Measurements from ENCODE around the gene CD96. TPM values are rescaled to one million over a fixed set of nuclear protein-coding genes. Genes with fewer than 3 reads are reported as not detected.

The CD96 gene
- polyA plus RNA-seq, 1 donor from 2014 or later: not detected

DNA sequence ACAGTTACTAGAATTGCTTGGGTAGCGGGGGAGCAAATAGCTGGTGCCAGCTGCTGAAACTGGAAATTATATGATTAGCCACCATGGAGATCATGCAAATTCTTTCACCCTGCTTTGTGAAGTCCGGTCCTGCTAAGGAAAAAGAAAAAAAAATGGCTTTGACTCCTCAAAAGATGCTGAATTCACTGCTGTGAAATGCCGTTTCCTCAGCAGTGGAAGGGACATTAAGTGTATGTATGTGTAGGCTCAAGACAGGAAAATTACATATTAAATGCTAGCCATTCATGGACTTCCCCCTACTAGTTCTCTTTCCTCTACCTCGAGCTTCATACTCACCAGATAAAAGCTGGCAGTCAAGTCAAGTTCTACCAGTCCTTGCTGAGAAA, 135.0 kb downstream of the CD96 start:
- no peaks in the 10 kb centered on the region for H3K36me3 ChIP-seq (ENCODE audit: insufficient read depth, low read length)
- no peaks in the 10 kb centered on the region for H4K20me1 ChIP-seq (ENCODE audit: insufficient read depth)
- H3F3A ChIP-seq (ENCODE audit: insufficient read depth, low read length, poor library complexity, severe bottlenecking): no peaks in the 10 kb centered on the region
- peaks cover 25% of the 10 kb centered on the region for H3K79me2 ChIP-seq (replicated peaks; ENCODE audit: insufficient read depth, low read length)
- no peak overlapping the region for H2AFZ ChIP-seq (ENCODE audit: low read depth, low read length)
- H3K9ac ChIP-seq (ENCODE audit: low read length): no peak overlapping the region
- no peaks in the 10 kb centered on the region for H3K9me2 ChIP-seq (ENCODE audit: insufficient read depth, low read length)
- H3K9me3 ChIP-seq (ENCODE audit: low read length): no peaks in the 10 kb centered on the region
- no peak overlapping the region for H3K27ac ChIP-seq (ENCODE audit: low read length)
- H3K4me2 ChIP-seq (ENCODE audit: low read length): peak overlapping the region; percentile 63
- no peak for TF ChIP-seq EP300 (conservative IDR thresholded peaks at IDR 0.05; ENCODE audit: poor library complexity, severe bottlenecking)
- TF ChIP-seq, protein P1, sequence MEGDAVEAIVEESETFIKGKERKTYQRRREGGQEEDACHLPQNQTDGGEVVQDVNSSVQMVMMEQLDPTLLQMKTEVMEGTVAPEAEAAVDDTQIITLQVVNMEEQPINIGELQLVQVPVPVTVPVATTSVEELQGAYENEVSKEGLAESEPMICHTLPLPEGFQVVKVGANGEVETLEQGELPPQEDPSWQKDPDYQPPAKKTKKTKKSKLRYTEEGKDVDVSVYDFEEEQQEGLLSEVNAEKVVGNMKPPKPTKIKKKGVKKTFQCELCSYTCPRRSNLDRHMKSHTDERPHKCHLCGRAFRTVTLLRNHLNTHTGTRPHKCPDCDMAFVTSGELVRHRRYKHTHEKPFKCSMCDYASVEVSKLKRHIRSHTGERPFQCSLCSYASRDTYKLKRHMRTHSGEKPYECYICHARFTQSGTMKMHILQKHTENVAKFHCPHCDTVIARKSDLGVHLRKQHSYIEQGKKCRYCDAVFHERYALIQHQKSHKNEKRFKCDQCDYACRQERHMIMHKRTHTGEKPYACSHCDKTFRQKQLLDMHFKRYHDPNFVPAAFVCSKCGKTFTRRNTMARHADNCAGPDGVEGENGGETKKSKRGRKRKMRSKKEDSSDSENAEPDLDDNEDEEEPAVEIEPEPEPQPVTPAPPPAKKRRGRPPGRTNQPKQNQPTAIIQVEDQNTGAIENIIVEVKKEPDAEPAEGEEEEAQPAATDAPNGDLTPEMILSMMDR (IDR thresholded peaks at IDR 0.05; ENCODE audit: poor library complexity, severe bottlenecking): no peak
- no peak for TF ChIP-seq MXI1 (conservative IDR thresholded peaks at IDR 0.05; ENCODE audit: poor library complexity, severe bottlenecking)
- no peak for TF ChIP-seq SMC3 (conservative IDR thresholded peaks at IDR 0.05; ENCODE audit: poor library complexity)
- TF ChIP-seq TAF1 (IDR thresholded peaks at IDR 0.05; ENCODE audit: low read depth): no peak
- TF ChIP-seq, protein P2, sequence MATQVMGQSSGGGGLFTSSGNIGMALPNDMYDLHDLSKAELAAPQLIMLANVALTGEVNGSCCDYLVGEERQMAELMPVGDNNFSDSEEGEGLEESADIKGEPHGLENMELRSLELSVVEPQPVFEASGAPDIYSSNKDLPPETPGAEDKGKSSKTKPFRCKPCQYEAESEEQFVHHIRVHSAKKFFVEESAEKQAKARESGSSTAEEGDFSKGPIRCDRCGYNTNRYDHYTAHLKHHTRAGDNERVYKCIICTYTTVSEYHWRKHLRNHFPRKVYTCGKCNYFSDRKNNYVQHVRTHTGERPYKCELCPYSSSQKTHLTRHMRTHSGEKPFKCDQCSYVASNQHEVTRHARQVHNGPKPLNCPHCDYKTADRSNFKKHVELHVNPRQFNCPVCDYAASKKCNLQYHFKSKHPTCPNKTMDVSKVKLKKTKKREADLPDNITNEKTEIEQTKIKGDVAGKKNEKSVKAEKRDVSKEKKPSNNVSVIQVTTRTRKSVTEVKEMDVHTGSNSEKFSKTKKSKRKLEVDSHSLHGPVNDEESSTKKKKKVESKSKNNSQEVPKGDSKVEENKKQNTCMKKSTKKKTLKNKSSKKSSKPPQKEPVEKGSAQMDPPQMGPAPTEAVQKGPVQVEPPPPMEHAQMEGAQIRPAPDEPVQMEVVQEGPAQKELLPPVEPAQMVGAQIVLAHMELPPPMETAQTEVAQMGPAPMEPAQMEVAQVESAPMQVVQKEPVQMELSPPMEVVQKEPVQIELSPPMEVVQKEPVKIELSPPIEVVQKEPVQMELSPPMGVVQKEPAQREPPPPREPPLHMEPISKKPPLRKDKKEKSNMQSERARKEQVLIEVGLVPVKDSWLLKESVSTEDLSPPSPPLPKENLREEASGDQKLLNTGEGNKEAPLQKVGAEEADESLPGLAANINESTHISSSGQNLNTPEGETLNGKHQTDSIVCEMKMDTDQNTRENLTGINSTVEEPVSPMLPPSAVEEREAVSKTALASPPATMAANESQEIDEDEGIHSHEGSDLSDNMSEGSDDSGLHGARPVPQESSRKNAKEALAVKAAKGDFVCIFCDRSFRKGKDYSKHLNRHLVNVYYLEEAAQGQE (IDR thresholded peaks at IDR 0.05; ENCODE audit: borderline replicate concordance): no peak
- no peak for TF ChIP-seq RAD21 (conservative IDR thresholded peaks at IDR 0.05)
- no peak for TF ChIP-seq POLR2AphosphoS5 (IDR thresholded peaks at IDR 0.05)
- no peak for TF ChIP-seq EZH2 (IDR thresholded peaks at IDR 0.05; ENCODE audit: borderline replicate concordance, insufficient read depth, low read length, poor library complexity, severe bottlenecking)
- peak overlapping the region; percentile 72 for H3K4me3 ChIP-seq (ENCODE audit: low read length)
- H3K27me3 ChIP-seq (ENCODE audit: insufficient read depth, low read depth, low read length): no peaks in the 10 kb centered on the region

DNA sequence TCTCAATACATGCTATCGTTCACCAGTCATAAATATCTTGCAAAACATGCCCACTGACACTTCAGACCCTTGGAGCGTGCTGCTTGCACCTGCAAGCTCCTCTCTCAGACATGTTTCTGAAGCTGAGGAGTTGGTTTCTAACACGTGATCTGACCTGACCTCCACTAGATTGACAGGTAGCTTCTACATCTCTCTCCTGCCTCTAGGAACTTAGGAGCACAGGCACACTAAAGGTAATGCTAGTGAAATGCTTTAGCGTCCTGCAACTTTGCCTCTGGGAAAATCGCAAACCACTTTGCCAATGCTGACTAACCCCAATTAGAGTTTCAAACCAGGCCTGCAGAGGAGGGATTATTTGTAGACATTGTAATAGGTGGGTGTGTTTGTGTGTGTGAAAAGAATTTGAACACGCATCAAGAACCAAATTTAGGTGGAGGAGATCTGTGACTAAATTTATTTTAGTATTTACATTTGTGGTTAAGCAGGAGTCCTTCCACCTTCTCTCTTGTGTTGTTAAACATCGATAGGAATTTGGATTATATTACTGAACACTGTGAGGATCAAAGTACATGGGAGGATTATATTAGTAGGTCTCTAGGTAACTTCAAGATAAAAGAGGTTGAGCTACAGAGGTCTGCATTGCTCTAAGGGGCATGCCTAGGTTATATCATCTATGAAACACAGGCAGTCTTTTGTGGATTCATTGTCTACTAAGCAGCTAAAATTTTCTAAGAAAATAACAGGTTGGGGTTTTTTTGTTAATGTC, 139.8 kb downstream of the CD96 start:
- TF ChIP-seq EZH2 (IDR thresholded peaks at IDR 0.05; ENCODE audit: borderline replicate concordance, insufficient read depth, low read length, poor library complexity, severe bottlenecking) (no peak), SMC3 (conservative IDR thresholded peaks at IDR 0.05; ENCODE audit: poor library complexity) (no peak), MXI1 (conservative IDR thresholded peaks at IDR 0.05; ENCODE audit: poor library complexity, severe bottlenecking) (no peak)
- TF ChIP-seq, protein P1 (IDR thresholded peaks at IDR 0.05; ENCODE audit: poor library complexity, severe bottlenecking): no peak

More for the DNA sequence above, 139.8 kb downstream of the CD96 start:
- no peaks in the 10 kb centered on the region for H3K9me2 ChIP-seq (ENCODE audit: insufficient read depth, low read length)
- H2AFZ ChIP-seq (ENCODE audit: low read depth, low read length): no peak overlapping the region
- H3K79me2 ChIP-seq (replicated peaks; ENCODE audit: insufficient read depth, low read length): peaks cover 10% of the 10 kb centered on the region
- no peaks in the 10 kb centered on the region for H4K20me1 ChIP-seq (ENCODE audit: insufficient read depth)
- no peaks in the 10 kb centered on the region for H3K27me3 ChIP-seq (ENCODE audit: insufficient read depth, low read depth, low read length)
- H3K27ac ChIP-seq (ENCODE audit: low read length): no peak overlapping the region
- H3K4me3 ChIP-seq (ENCODE audit: low read length): no peak overlapping the region
- no peak overlapping the region for H3K4me2 ChIP-seq (ENCODE audit: low read length)
- H3K36me3 ChIP-seq (ENCODE audit: insufficient read depth, low read length): no peaks in the 10 kb centered on the region
- no peaks in the 10 kb centered on the region for H3K9me3 ChIP-seq (ENCODE audit: low read length)
- H3F3A ChIP-seq (ENCODE audit: insufficient read depth, low read length, poor library complexity, severe bottlenecking): no peaks in the 10 kb centered on the region
- no peak overlapping the region for H3K9ac ChIP-seq (ENCODE audit: low read length)
